Activated CD4-positive, alpha-beta T cell treated with anti-CD3 and anti-CD28 coated beads for 4 hours (primary cell): Measurements from ENCODE around the gene ADARB2.
"Not testable (repeated sequence)": the region's sequence is repeated elsewhere in the genome, so short reads cannot be mapped to it uniquely, and the experiment has no call there.

Experiments
- DNase-seq, 2 donors: peaks; one replicate each; pipeline ENCODE4 v3.0.0-alpha.2; 2020

ADARB2 gene

DNA sequence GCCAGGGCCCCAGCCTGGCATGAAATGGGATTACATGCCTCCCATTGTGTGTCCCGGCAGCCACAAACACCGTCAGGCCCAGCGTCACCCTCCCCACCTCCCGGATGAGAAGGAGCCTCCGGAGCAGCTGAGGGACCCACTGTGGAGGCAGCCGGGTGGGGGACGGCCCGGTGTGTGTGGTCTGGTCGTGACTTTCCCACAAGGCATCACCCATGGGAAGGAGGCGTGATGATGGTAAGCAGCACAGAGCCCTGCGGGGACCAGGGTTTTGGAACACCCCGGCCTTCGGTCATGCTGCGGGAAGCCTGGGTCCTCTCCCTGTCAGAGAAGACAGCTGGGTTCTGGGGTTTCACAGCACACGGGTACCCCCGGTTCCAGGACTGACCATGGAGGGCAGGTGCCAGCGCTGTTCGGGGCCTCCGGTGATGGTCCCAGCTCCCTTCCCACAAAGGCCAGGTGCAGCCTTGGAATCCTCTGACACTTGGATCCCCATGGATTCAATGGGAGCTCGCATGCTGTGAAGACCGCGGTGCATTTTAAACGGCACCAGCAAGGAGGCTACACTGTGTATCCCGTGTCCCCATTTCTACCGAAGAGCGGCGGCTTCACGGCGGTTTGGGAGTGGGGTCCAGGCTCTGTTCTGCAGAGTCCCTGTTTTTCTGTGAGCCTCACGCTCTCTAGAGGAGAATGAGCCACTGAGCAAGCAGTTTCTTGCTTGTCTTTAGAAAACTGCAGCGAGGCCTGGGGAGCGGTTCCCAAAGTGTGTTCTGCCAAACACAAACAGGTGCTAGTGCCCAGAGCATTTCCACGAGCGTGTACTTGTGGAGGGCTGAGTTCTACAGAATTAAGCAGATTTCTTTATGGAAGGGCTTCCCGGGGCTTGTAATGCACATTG is 336.0 kb downstream of the ADARB2 start:
- DNase-seq, result no peak

GRCh38 chr10:1400101-1401070 is 336.9 kb downstream of the ADARB2 start:
- DNase-seq, result no peak

- no peak for DNase-seq
These were observed 337.8 kb downstream of the ADARB2 start for GRCh38 chr10:1399431-1400100.

DNA sequence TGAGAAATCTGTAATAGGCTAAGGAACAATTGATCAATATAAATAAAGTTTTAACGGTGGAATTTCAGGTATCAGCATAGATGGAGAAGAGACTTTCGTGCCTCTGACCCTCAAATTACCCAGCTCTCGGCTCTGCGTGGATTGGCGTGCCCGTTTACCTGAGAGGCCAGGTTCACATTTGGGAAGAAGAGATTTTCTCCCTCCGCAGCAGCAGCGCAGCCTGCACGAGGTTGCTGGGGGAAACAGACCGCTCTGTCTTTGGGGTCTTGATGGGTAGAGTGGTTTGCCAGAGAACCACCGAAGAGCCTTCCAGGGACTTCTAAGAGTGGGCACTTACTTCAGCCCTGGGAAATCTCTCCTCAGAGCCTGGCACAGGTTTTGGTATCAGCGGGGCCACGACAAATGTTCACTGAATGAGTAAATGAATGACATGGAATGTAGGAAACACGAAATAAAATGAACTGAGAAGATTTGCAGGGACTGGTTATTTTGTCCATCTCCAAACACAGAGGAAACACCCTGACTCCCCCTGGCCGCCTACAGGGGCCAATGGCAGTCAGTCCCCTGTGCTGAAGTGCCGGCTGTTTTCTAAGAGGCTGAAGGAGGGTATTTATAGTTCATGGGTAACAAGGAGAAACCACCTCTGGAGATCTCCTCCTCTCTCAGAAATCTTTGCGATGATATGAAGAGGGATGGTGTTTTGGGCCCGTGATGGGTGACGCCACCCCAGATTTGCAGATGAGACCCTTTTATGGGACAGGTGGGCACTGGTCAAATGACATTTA is 338.5 kb downstream of the ADARB2 start:
- no peak for DNase-seq

DNA sequence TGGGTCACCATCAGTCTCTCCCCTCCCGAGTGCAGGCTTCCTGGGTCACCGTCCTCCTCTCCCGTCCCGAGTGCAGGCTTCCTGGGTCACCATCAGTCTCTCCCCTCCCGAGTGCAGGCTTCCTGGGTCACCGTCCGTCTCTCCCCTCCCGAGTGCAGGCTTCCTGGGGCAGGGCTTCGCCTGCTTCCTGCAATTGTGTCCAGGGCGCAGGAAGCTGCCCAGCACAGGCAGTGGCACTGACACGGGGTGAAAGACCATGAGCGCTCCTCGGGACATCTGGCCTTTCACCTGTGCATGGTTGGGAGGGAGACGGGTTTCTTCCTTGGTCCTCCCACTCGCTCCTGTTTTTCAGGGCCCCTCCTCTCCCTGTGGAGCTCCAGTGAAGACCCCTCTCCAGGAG is 339.2 kb downstream of the ADARB2 start:
- not testable (repeated sequence) for DNase-seq

DNA sequence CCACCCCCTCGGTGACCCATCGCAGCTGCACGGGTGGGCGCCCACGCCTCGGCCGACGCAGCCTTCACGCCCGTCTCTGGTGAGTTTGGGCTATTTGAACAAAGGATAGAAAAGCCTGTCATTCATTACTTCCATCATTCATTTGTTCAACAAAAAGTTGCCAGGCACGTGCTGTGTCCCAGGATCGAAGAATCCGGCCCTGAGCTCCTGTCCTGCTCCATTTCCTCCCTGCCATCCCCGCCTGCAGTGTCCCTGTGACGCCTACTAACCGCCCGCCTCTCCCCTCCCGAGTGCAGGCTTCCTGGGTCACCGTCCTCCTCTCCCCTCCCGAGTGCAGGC is 341.1 kb downstream of the ADARB2 start:
- DNase-seq, result no peak

- DNase-seq, result no peak
These were observed 341.6 kb downstream of the ADARB2 start for GRCh38 chr10:1395481-1396296.

- DNase-seq, result no peak
These were observed 342.3 kb downstream of the ADARB2 start for GRCh38 chr10:1395025-1395480.

GRCh38 chr10:1394155-1394912 is 343.0 kb downstream of the ADARB2 start:
- DNase-seq, result no peak

GRCh38 chr10:1393481-1393880 is 343.8 kb downstream of the ADARB2 start:
- DNase-seq, result no peak

DNA sequence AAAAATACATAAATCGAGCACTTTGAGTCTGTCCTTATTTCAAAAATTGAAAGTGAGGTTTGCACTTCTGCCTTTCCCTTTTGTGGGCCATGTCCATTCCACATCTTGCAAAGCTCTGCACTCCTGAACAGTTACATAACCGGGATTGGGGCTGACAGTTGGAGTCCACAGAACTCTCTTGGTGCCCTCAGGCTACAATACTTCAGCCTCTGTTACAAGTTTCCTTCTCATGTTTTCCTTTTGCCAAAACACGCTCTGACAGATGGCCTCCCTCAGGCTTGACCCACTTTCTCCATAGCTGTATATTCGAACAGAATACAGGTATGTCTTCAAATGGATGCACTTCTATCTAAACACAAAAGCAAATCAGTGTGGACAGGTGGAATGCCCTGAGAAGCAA is 345.2 kb downstream of the ADARB2 start:
- DNase-seq, result no peak

- no peak for DNase-seq
These were observed 347.1 kb downstream of the ADARB2 start for GRCh38 chr10:1390200-1390599.

DNA sequence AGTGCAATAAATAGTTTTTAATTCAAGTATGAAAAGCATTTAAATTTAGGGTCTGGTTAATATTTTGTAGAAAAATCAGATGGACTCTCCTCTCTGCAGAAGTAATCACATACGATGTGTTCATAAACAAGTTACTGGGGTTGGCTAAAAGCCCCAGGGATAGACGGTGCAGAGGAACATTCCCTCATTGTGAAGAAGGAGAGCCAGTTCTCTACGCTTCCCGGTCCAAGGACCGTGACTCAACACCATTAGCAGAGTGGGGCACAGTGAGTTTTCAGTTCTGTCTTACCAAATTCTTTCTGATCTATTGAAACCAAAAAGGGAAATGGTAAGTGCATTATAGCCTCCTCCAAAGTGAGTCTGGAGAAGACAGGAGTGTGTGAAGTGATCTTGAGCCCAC is 353.3 kb downstream of the ADARB2 start:
- no peak for DNase-seq

- no peak for DNase-seq
These were observed 354.6 kb downstream of the ADARB2 start for GRCh38 chr10:1382711-1383110.

GRCh38 chr10:1381339-1381738 is 356.0 kb downstream of the ADARB2 start:
- no peak for DNase-seq

DNA sequence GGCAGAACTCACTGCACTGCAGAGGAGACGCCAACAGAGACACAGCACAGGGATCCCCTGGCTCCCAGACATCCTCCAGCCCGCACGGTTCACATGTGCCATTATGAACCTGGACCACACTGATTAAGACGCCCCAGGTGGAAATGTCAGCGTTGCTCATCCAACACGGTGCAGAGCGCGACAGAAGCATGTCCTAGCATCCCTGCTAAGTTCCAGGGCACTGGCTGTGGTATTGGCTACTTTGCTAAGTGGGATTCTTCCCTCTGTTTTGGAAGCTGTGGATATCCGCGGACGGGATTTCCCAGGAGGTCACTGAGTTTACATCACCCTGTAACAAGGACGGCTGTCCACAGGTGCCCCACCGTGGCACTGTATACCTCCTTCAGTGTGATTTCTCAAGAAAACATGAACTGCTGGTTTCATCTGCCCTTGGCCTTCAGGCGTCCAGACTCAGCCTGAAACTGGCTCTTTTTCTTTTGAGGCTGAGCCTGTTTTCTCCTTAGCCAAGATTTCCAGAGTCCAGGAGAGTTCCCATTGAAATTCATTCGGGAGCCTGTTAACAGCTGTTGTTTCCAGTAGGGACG is 357.1 kb downstream of the ADARB2 start:
- DNase-seq, result no peak

GRCh38 chr10:1379601-1380000 is 357.7 kb downstream of the ADARB2 start:
- DNase-seq, result no peak

GRCh38 chr10:1378473-1378872 is 358.9 kb downstream of the ADARB2 start:
- no peak for DNase-seq

DNA sequence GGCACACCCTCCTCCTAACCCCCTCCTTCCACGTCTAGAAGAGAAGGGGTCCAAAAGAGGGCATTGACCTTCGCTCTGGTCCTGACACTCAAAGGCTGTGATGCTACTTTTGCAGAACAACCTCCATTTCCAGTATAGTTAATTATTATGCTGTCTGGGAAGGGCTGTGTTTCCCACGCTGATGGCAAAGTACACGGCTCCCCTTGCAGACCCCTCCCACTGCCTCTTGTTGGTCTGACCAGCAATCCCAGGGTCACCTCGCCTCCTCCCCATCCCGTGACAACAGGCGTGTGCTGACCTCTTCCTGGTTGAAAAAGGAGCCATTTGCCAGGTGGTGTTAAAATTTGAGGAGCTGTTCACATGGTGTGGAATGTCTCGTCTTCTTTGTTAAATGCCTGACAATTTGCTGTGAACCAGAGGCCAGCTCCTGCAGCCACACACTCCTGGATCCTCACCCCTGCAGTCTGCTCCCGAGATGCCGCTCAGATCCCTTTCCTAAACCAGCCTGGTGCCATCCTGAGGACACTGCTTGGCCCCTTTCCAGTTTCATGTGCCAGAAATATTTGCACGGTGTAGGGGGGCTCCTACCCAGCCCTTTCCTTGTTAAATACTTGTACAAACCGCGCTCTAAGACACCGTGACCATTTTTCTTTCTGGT is 359.5 kb downstream of the ADARB2 start:
- DNase-seq, result no peak

DNA sequence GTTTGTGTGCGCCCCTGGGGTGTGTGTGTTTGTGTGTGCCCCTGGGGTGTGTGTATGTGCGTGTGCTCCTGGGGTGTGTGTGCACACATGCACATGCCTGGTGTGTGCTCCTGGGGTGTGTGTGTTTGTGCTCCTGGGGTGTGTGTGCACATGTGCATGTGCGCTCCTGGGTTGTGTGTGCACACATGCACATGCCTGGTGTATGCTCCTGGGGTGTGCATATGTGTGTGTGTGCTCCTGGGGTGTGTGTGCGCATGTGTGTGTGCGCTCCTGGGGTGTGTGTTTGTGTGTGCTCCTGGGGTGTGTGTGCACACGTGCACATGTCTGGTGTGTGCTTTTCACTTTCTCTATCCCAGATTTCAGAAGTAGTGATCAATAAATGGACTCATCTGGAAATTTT is 360.1 kb downstream of the ADARB2 start:
- no peak for DNase-seq
